ENCODE measurements around the gene EFHC2.

- TF ChIP-seq CTCF (IDR thresholded peaks at IDR 0.05; ENCODE audit: insufficient read depth, low read depth, low read length), result no peak
- no peak for TF ChIP-seq EZH2 (IDR thresholded peaks at IDR 0.05; ENCODE audit: insufficient read depth, low read length)
These were observed 31.1 kb downstream of the EFHC2 start for GRCh38 chrX:44312421-44312820.

All from astrocyte (in vitro differentiated cells and primary cell).